Mesenchymal stem cell (in vitro differentiated cells and primary cell): ENCODE results near the gene SIRT6.

Source experiments
- DNase-seq: peaks from one replicate; pipeline ENCODE4 v3.0.0-alpha.2; 2013
- H2AFZ ChIP-seq: one replicate; pipeline ENCODE4 v1.6.1; 2013; ENCODE audit warnings: low read depth, mild to moderate bottlenecking, control low read depth, inconsistent platforms, low read length, moderate library complexity
- H2AK5ac ChIP-seq: 2 replicates; pipeline ENCODE4 v1.6.1; 2013; ENCODE audit warnings: low read length, moderate library complexity, mild to moderate bottlenecking, inconsistent platforms; ENCODE audit not compliant: severe bottlenecking
- H2BK120ac ChIP-seq: one replicate; pipeline ENCODE4 v1.6.1; 2013; ENCODE audit warnings: low read depth, mild to moderate bottlenecking, inconsistent platforms, low read length, moderate library complexity
- H2BK12ac ChIP-seq, 2 experiments: one replicate each; pipeline ENCODE4 v1.6.1; 2013; ENCODE audit warnings: inconsistent platforms in 2 of 2, low read length in 2 of 2, mild to moderate bottlenecking in 2 of 2, moderate library complexity in 2 of 2, control low read depth in 1 of 2
- H2BK15ac ChIP-seq: one replicate; pipeline ENCODE4 v1.6.1; 2013; ENCODE audit warnings: mild to moderate bottlenecking, low read depth, inconsistent platforms; ENCODE audit not compliant: poor library complexity, severe bottlenecking
- H2BK5ac ChIP-seq: 2 replicates; pipeline ENCODE4 v1.6.1; 2013; ENCODE audit warnings: low read depth, mild to moderate bottlenecking, low read length, control low read depth, inconsistent platforms; ENCODE audit not compliant: poor library complexity, severe bottlenecking
- H3K14ac ChIP-seq, 2 experiments: one replicate each; pipeline ENCODE4 v1.6.1; 2013; ENCODE audit warnings: inconsistent platforms in 2 of 2, low read length in 2 of 2, control low read depth in 1 of 2, mild to moderate bottlenecking in 1 of 2, moderate library complexity in 1 of 2
- H3K18ac ChIP-seq, 2 experiments: one replicate each; pipeline ENCODE4 v1.6.1; 2013; ENCODE audit warnings: inconsistent platforms in 2 of 2, low read length in 2 of 2, control low read depth in 1 of 2, low read depth in 1 of 2, mild to moderate bottlenecking in 1 of 2
- H3K23ac ChIP-seq, 2 experiments: one replicate each; pipeline ENCODE4 v1.6.1; 2013; ENCODE audit warnings: inconsistent platforms in 2 of 2, low read length in 2 of 2, mild to moderate bottlenecking in 2 of 2, moderate library complexity in 2 of 2, control low read depth in 1 of 2
- H3K27ac ChIP-seq: 2 replicates; pipeline ENCODE4 v1.5.1; 2013; ENCODE audit warnings: mild to moderate bottlenecking, moderate library complexity, low read length, control low read depth, inconsistent platforms; ENCODE audit not compliant: poor library complexity, severe bottlenecking
- H3K27me3 ChIP-seq, 2 experiments: 2 replicates each; pipeline versions ENCODE4 v1.6.1 to v1.7.0; 2013; ENCODE audit warnings: low read length in 2 of 2, mild to moderate bottlenecking in 2 of 2, moderate library complexity in 2 of 2, control low read depth in 1 of 2, inconsistent platforms in 1 of 2; ENCODE audit not compliant: control insufficient read depth in 1 of 2, insufficient read depth in 1 of 2
- H3K36me3 ChIP-seq, 2 experiments: 2 replicates each; pipeline versions ENCODE4 v1.6.1 to v1.7.0; 2013; ENCODE audit warnings: low read length in 2 of 2, control low read depth in 1 of 2, inconsistent platforms in 1 of 2, low read depth in 1 of 2, mild to moderate bottlenecking in 1 of 2; ENCODE audit not compliant: insufficient read depth in 2 of 2, control insufficient read depth in 1 of 2
- H3K4ac ChIP-seq, 2 experiments: one replicate each; pipeline ENCODE4 v1.6.1; 2013; ENCODE audit warnings: inconsistent platforms in 2 of 2, low read length in 2 of 2, mild to moderate bottlenecking in 2 of 2, moderate library complexity in 2 of 2, control low read depth in 1 of 2, low read depth in 1 of 2
- H3K4me1 ChIP-seq: 2 replicates; pipeline ENCODE4 v1.6.1; 2013; ENCODE audit warnings: low read depth, low read length, control low read depth; ENCODE audit not compliant: control insufficient read depth, insufficient read depth
- H3K4me2 ChIP-seq: 2 replicates; pipeline ENCODE4 v1.6.1; 2013; ENCODE audit warnings: low read length, mild to moderate bottlenecking, inconsistent platforms; ENCODE audit not compliant: poor library complexity, severe bottlenecking
- H3K4me3 ChIP-seq, 2 experiments: 2 replicates each; pipeline versions ENCODE4 v1.5.1 to v1.7.0; 2013; ENCODE audit warnings: low read length in 2 of 2, mild to moderate bottlenecking in 2 of 2, control low read depth in 1 of 2, low read depth in 1 of 2; ENCODE audit not compliant: insufficient read depth in 1 of 2
- H3K79me1 ChIP-seq: replicated peaks from 2 replicates; pipeline ENCODE4 v1.6.1; 2013; ENCODE audit warnings: mild to moderate bottlenecking, control low read depth, low read length, inconsistent platforms; ENCODE audit not compliant: poor library complexity, severe bottlenecking
- H3K9ac ChIP-seq: 2 replicates; pipeline ENCODE4 v1.7.0; 2013; ENCODE audit warnings: mild to moderate bottlenecking, low read length, moderate library complexity
- H3K9me3 ChIP-seq: 2 replicates; pipeline ENCODE4 v1.7.0; 2013; ENCODE audit warnings: mild to moderate bottlenecking, low read length; ENCODE audit not compliant: control insufficient read depth
- H4K8ac ChIP-seq: one replicate; pipeline ENCODE4 v1.6.1; 2013; ENCODE audit warnings: inconsistent platforms, mild to moderate bottlenecking, low read length, moderate library complexity
- H4K91ac ChIP-seq: one replicate; pipeline ENCODE4 v1.6.1; 2013; ENCODE audit warnings: mild to moderate bottlenecking, low read length, inconsistent platforms
- WGBS: methylation state at CpG from one replicate; pipeline ENCODE4 v1.1.7; 2013; ENCODE audit warnings: mixed read lengths; 5-methylcytosine and 5-hydroxymethylcytosine counted together

Gene SIRT6

DNA sequence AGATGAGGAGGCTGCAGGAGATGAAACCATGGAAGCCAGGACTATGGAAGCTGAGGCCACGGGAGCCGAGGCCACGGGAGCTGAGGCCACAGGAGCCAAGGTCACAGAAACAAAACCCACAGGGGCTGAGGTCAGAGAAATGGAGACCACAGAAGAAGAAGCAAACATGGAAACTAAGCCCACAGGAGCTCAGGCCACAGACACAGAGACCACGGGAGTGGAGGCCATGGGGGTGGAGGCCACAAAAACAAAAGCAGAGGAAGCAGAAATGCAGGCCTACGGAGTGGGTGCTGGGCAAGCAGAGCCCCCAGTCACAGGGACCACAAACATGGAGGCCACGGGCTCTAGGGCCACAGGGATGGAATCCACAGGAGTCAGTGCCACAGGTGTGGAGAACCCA is 34.5 kb upstream of the SIRT6 start:
- Histone ChIP-seq H3K4me3 (no peak overlapping the region), H2BK5ac (no peak overlapping the region), H3K18ac (no peak overlapping the region), H2AK5ac (no peak overlapping the region), H3K27me3 (peaks cover 0 to 26% of the 10 kb centered on the region in 2 experiments), H3K14ac (no peak overlapping the region), H3K23ac (no peak overlapping the region), H2BK15ac (no peak overlapping the region), H3K79me1 (no peaks in the 10 kb centered on the region), H3K4me2 (no peak overlapping the region), H3K27ac (no peak overlapping the region), H2AFZ (no peak overlapping the region), H2BK120ac (no peak overlapping the region), H3K4me1 (peaks cover 17% of the 10 kb centered on the region), H3K9ac (no peak overlapping the region), H2BK12ac (no peak overlapping the region), H4K8ac (no peak overlapping the region), H3K4ac (no peak overlapping the region), H3K36me3 (no peaks in the 10 kb centered on the region), H3K9me3 (no peaks in the 10 kb centered on the region), H4K91ac (no peak overlapping the region)
- no peak for DNase-seq
- 81% methylated on average over 6 of the region's 6 CpGs for WGBS

DNA sequence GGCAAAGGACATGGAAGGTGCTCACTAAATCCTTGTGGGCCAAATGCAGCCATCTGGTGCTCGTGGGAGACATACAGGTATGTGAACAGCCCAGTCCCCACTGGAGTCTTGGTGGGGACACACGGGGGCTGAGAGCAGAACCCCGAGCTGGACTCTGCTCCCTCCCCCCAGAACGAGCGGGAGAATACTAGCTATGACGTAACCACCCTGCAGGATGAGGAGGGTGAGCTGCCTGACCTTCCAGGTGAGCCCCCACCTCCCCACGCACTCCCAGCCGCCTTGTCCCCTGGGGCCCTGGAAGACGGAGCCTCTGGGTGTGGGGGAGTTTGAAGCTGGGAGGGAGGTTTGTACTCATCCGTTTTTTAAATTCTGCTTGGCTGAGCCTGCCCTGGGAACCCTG is 33.4 kb upstream of the SIRT6 start:
- no peak overlapping the region for H4K8ac ChIP-seq
- no peak for DNase-seq
- no peak overlapping the region for H4K91ac ChIP-seq
- no peak overlapping the region for H2AFZ ChIP-seq
- no peak overlapping the region for H3K4me3 ChIP-seq
- H3K14ac ChIP-seq = no peak overlapping the region
- H3K4ac ChIP-seq = no peak overlapping the region
- H3K4me1 ChIP-seq = peaks cover 15% of the 10 kb centered on the region
- no peak overlapping the region for H3K18ac ChIP-seq
- H2BK120ac ChIP-seq = no peak overlapping the region
- no peak overlapping the region for H2BK5ac ChIP-seq
- peaks cover 0 to 21% of the 10 kb centered on the region in 2 experiments for H3K27me3 ChIP-seq
- H3K4me2 ChIP-seq = no peak overlapping the region
- no peaks in the 10 kb centered on the region for H3K36me3 ChIP-seq
- no peak overlapping the region for H2BK15ac ChIP-seq
- H3K27ac ChIP-seq = no peak overlapping the region
- no peak overlapping the region for H2AK5ac ChIP-seq
- no peaks in the 10 kb centered on the region for H3K9me3 ChIP-seq
- H3K79me1 ChIP-seq = no peaks in the 10 kb centered on the region
- H3K9ac ChIP-seq = no peak overlapping the region
- H2BK12ac ChIP-seq = no peak overlapping the region
- 80% methylated on average over 4 of the region's 10 CpGs for WGBS
- no peak overlapping the region for H3K23ac ChIP-seq

DNA sequence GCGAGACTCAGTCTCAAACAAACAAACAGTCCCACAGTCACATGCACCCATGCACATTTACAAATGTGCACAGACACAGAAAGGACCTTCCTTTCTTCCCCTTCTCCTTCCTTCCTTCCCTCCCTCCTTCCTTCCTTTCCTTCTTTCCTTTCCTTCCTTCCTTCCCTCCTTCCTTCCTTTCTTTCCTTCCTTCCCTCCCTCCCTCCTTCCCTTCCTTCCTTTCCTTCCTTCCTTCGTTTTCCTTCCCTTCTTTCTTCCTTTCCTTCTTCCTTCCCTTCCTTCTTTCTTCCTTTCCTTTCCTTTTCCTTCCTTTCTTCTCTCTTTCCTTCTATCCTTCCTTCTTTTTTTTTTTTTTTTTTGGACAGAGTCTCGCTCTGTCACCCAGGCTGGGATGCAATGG is 30.8 kb upstream of the SIRT6 start:
- no peak overlapping the region for H3K4ac ChIP-seq
- no peak overlapping the region for H3K4me2 ChIP-seq
- H4K91ac ChIP-seq = no peak overlapping the region
- no peak overlapping the region for H3K14ac ChIP-seq
- H2BK12ac ChIP-seq = no peak overlapping the region
- no peak overlapping the region for H3K27ac ChIP-seq
- DNase-seq = no peak
- no peak overlapping the region for H3K4me3 ChIP-seq
- H3K18ac ChIP-seq = no peak overlapping the region
- no peak overlapping the region for H2BK120ac ChIP-seq
- no peak overlapping the region for H3K23ac ChIP-seq
- H2AK5ac ChIP-seq = no peak overlapping the region
- H2BK15ac ChIP-seq = no peak overlapping the region
- no peak overlapping the region for H2BK5ac ChIP-seq
- H3K27me3 ChIP-seq = peaks cover 0 to 21% of the 10 kb centered on the region in 2 experiments
- no peak overlapping the region for H4K8ac ChIP-seq
- no peaks in the 10 kb centered on the region for H3K79me1 ChIP-seq
- no peaks in the 10 kb centered on the region for H3K36me3 ChIP-seq
- H2AFZ ChIP-seq = no peak overlapping the region
- H3K4me1 ChIP-seq = peaks cover 17% of the 10 kb centered on the region
- H3K9me3 ChIP-seq = no peaks in the 10 kb centered on the region
- H3K9ac ChIP-seq = no peak overlapping the region
- 79% methylated on average over 3 of the region's 3 CpGs for WGBS

DNA sequence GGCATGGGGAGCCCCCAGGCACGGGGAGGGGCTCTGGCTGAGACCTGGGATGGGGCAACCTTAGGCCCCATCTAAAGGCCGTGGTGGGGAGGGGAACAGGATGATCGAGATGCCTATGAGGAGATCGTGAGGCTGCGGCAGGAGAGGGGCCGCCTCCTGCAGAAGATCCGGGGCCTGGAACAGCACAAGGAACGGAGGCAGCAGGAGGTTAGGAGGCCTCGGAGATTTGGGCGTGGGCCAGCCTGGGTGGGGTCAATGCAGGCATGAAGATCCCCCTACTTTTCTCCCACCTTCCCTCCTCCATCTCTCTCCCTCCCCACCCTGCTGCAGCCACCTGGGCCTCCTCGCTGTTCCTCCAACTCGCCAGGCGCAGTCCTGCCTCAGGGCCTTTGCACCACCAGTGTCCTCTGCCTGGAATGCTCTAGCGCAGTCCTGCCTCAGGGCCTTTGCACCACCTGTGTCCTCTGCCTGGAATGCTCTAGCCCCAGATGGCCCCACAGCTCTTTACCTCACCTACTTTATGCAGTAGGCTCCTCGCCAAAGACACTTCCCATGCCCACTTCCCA is 27.9 kb upstream of the SIRT6 start:
- no peak overlapping the region for H2BK15ac ChIP-seq
- no peak overlapping the region for H2BK120ac ChIP-seq
- no peak overlapping the region for H3K4ac ChIP-seq
- peaks cover 15% of the 10 kb centered on the region for H3K4me1 ChIP-seq
- no peak overlapping the region for H2AFZ ChIP-seq
- H3K27ac ChIP-seq = no peak overlapping the region
- H4K91ac ChIP-seq = no peak overlapping the region
- no peak overlapping the region for H2BK12ac ChIP-seq
- WGBS = 87% methylated on average over 13 of the region's 15 CpGs
- H3K4me3 ChIP-seq = no peak overlapping the region
- H3K27me3 ChIP-seq = peaks cover 0 to 21% of the 10 kb centered on the region in 2 experiments
- H3K14ac ChIP-seq = no peak overlapping the region
- DNase-seq = no peak
- H3K18ac ChIP-seq = no peak overlapping the region
- no peaks in the 10 kb centered on the region for H3K79me1 ChIP-seq
- no peak overlapping the region for H3K9ac ChIP-seq
- no peaks in the 10 kb centered on the region for H3K36me3 ChIP-seq
- H2AK5ac ChIP-seq = no peak overlapping the region
- no peak overlapping the region for H4K8ac ChIP-seq
- H3K23ac ChIP-seq = no peak overlapping the region
- H2BK5ac ChIP-seq = no peak overlapping the region
- no peak overlapping the region for H3K4me2 ChIP-seq
- H3K9me3 ChIP-seq = no peaks in the 10 kb centered on the region
